ENCODE measurements around the gene CDK17. TPM values are rescaled to one million over a fixed set of nuclear protein-coding genes. Genes with fewer than 3 reads are reported as not detected.

CDK17 gene
- total RNA-seq, 1 experiment from 2014 or later: 23.9 TPM

DNA sequence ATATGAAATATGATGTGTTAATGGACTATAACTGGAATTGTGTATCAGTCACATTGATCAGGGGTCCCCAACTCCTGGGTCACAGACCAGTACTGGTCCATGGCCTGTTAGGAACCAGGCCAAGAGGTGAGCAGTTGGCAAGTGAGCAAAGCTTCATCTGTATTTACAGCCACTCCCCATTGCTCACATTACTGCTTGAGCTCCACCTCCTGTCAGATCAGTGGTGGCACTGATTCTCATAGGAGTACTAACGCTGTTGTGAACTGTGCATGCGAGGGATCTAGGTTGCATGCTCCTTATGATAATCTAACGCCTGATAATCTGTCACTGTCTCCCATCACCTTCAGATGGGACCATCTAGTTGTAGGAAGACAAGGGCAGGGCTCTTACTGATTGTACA is 72.3 kb downstream of the CDK17 start:
- BruUV-seq (replicated peaks): no TSS peak
- DNase-seq (no peak), ATAC-seq (peak; percentile 31; the same call in 1 of the 2 replicates)
- Histone ChIP-seq H3K27ac (ENCODE audit: low read length) (no peak overlapping the region), H4K20me1 (ENCODE audit: low read length) (peaks cover 4% of the 10 kb centered on the region; the same call in 1 of the 2 replicates), H3K4me1 (ENCODE audit: insufficient read depth, low read length) (no peaks in the 10 kb centered on the region), H3K9ac (ENCODE audit: low read length) (no peak overlapping the region), H3K4me3 (ENCODE audit: low read length) (no peak overlapping the region), H3K4me2 (ENCODE audit: low read length) (no peak overlapping the region), H3K9me3 (ENCODE audit: low read length) (no peaks in the 10 kb centered on the region), H2AFZ (ENCODE audit: low read length) (no peak overlapping the region), H3K79me2 (ENCODE audit: low read length) (peaks cover 16% of the 10 kb centered on the region), H3F3A (ENCODE audit: low read length, unreplicated experiment) (no peaks in the 10 kb centered on the region), H3K9me2 (replicated peaks; ENCODE audit: low read length) (no peaks in the 10 kb centered on the region), H3K36me3 (ENCODE audit: low read depth, low read length) (peaks cover 13% of the 10 kb centered on the region), H3K27me3 (ENCODE audit: low read length) (no peaks in the 10 kb centered on the region)
- CTCF ChIA-PET: no interaction called here
- TF ChIP-seq EZH2 (IDR thresholded peaks at IDR 0.05; ENCODE audit: low read length, unreplicated experiment) (no peak), EZH2phosphoT487 (IDR thresholded peaks at IDR 0.05; ENCODE audit: borderline replicate concordance, low read length) (no peak)
- TF ChIP-seq, protein P1, sequence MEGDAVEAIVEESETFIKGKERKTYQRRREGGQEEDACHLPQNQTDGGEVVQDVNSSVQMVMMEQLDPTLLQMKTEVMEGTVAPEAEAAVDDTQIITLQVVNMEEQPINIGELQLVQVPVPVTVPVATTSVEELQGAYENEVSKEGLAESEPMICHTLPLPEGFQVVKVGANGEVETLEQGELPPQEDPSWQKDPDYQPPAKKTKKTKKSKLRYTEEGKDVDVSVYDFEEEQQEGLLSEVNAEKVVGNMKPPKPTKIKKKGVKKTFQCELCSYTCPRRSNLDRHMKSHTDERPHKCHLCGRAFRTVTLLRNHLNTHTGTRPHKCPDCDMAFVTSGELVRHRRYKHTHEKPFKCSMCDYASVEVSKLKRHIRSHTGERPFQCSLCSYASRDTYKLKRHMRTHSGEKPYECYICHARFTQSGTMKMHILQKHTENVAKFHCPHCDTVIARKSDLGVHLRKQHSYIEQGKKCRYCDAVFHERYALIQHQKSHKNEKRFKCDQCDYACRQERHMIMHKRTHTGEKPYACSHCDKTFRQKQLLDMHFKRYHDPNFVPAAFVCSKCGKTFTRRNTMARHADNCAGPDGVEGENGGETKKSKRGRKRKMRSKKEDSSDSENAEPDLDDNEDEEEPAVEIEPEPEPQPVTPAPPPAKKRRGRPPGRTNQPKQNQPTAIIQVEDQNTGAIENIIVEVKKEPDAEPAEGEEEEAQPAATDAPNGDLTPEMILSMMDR (conservative IDR thresholded peaks at IDR 0.05; ENCODE audit: low read depth, low read length): no peak
- intact Hi-C loops (cut with micrococcal nuclease): no loop called here
- POLR2A ChIA-PET (ENCODE audit: unreplicated experiment): no interaction called here

DNA sequence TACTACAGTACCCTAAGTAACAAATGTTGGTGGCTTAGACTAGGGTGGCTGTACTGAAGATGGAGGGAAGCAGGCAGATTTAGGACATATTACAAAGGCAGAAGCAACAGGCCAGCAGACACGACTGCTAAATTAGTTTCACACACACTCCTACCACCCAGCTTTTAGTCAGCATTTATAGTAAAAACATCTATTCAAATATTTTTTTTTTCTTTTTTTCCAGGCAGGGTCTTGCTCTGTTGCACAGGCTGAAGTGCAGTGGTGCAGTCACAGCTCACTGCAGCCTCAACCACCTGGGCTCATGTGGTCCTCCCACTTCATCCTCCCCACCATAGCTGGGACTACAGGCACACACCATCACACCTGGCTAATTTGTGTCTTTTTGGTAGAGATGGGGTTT is 72.9 kb downstream of the CDK17 start:
- H3K4me2 ChIP-seq (ENCODE audit: low read length): no peak overlapping the region
- peaks cover 4% of the 10 kb centered on the region; the same call in 1 of the 2 replicates for H4K20me1 ChIP-seq (ENCODE audit: low read length)
- H3K36me3 ChIP-seq (ENCODE audit: low read depth, low read length): peaks cover 13% of the 10 kb centered on the region
- H3K27me3 ChIP-seq (ENCODE audit: low read length): no peaks in the 10 kb centered on the region
- no peak overlapping the region for H3K9ac ChIP-seq (ENCODE audit: low read length)
- no TSS peak for BruUV-seq (replicated peaks)
- DNase-seq (no peak), ATAC-seq (no peak)
- H3K4me3 ChIP-seq (ENCODE audit: low read length): no peak overlapping the region
- peaks cover 16% of the 10 kb centered on the region for H3K79me2 ChIP-seq (ENCODE audit: low read length)
- TF ChIP-seq, protein P1 (conservative IDR thresholded peaks at IDR 0.05; ENCODE audit: low read depth, low read length): no peak
- no peak for TF ChIP-seq EZH2phosphoT487 (IDR thresholded peaks at IDR 0.05; ENCODE audit: borderline replicate concordance, low read length)
- TF ChIP-seq EZH2 (IDR thresholded peaks at IDR 0.05; ENCODE audit: low read length, unreplicated experiment): no peak
- ChIA-PET POLR2A (ENCODE audit: unreplicated experiment) (no interaction called here), CTCF (no interaction called here)
- intact Hi-C loops (cut with micrococcal nuclease): no loop called here
- H3K27ac ChIP-seq (ENCODE audit: low read length): no peak overlapping the region
- H3F3A ChIP-seq (ENCODE audit: low read length, unreplicated experiment): no peaks in the 10 kb centered on the region
- H2AFZ ChIP-seq (ENCODE audit: low read length): no peak overlapping the region
- H3K9me2 ChIP-seq (replicated peaks; ENCODE audit: low read length): no peaks in the 10 kb centered on the region
- no peaks in the 10 kb centered on the region for H3K4me1 ChIP-seq (ENCODE audit: insufficient read depth, low read length)
- H3K9me3 ChIP-seq (ENCODE audit: low read length): no peaks in the 10 kb centered on the region

DNA sequence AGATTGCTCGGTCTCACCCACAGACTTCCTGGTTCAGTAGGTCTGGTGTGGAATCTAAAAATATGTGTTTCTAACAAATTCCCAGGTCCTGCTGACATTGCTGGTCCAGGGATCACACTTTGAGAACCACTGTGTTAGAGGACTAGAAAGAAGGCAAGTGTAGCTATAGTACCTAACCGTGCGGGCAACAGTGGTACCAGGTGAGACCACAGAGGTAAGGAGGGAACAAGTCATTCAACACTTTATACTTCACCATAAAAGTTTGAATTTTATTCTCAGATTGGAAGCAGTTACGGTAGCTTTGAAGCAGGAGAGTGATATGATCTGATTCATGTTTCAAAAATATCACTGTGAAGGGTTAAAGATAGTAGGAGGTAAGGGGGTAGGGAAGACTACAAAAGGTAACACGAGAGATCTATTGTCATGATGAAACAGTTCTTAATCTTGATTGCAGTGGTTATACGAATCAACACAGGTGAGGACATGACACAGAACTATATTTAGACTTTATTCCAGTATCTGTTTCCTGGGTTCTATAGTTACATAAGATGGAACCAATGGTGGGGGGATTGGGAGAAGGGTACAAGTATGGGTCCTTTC is 73.5 kb downstream of the CDK17 start:
- TF ChIP-seq EZH2phosphoT487 (IDR thresholded peaks at IDR 0.05; ENCODE audit: borderline replicate concordance, low read length): no peak
- TF ChIP-seq, protein P1 (conservative IDR thresholded peaks at IDR 0.05; ENCODE audit: low read depth, low read length): no peak
- TF ChIP-seq EZH2 (IDR thresholded peaks at IDR 0.05; ENCODE audit: low read length, unreplicated experiment): no peak
- Histone ChIP-seq H4K20me1 (ENCODE audit: low read length) (peaks cover 4% of the 10 kb centered on the region; the same call in 1 of the 2 replicates), H3K36me3 (ENCODE audit: low read depth, low read length) (peaks cover 9% of the 10 kb centered on the region), H3K27me3 (ENCODE audit: low read length) (no peaks in the 10 kb centered on the region), H3K9ac (ENCODE audit: low read length) (no peak overlapping the region), H3F3A (ENCODE audit: low read length, unreplicated experiment) (no peaks in the 10 kb centered on the region), H3K4me3 (ENCODE audit: low read length) (no peak overlapping the region), H2AFZ (ENCODE audit: low read length) (no peak overlapping the region), H3K4me1 (ENCODE audit: insufficient read depth, low read length) (no peaks in the 10 kb centered on the region), H3K4me2 (ENCODE audit: low read length) (no peak overlapping the region), H3K79me2 (ENCODE audit: low read length) (peaks cover 16% of the 10 kb centered on the region), H3K9me3 (ENCODE audit: low read length) (no peaks in the 10 kb centered on the region), H3K27ac (ENCODE audit: low read length) (no peak overlapping the region), H3K9me2 (replicated peaks; ENCODE audit: low read length) (no peaks in the 10 kb centered on the region)
- no TSS peak for BruUV-seq (replicated peaks)
- DNase-seq (no peak), ATAC-seq (no peak)
- ChIA-PET CTCF (interaction anchor here (0.5 kb wide), 1 partner anchor 190 kb away, joined by 9 read pairs; no protein-coding TSS in a partner anchor), POLR2A (ENCODE audit: unreplicated experiment) (interaction anchor here (0.7 kb wide), 1 partner anchor 72 kb away, joined by 4 read pairs; no protein-coding TSS in a partner anchor)
- intact Hi-C loops (cut with micrococcal nuclease): no loop called here

All from PC-3 (cell line).